HT-29 (cell line): ENCODE data around the gene CISTR. TPM values are rescaled to one million over a fixed set of nuclear protein-coding genes. Genes with fewer than 3 reads are reported as not detected.

Source experiments
- DNase-seq: peaks from one replicate; pipeline ENCODE4 v3.0.0-alpha.2; 2015; ENCODE audit warnings: low spot score
- total RNA-seq: library from RNA; depleted of rRNA; stranded (reverse); fragments of >200 nt; shearing (Covaris generic); gene quantifications from 2 replicates; pipeline ENCODE4 v1.2.3, GENCODE V29; 2014

CISTR gene
- total RNA-seq, 1 experiment from 2014 or later, result not detected

DNA sequence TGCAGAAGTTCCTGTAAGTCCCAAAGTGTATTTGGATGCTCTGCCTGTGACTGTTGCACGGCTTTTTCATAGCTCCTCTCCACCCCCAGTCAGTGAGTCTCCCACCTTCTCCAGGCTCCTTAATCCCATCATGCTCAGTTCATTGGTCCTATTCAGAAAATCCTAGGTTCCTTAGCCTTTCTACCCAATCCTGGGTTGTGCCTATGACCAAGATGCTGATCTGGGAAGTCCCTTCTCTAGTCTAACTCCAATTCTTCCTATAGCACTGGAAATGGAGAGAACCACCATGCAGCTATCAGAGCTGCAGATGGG, 7.7 kb downstream of the CISTR start:
- DNase-seq, result no peak

DNA sequence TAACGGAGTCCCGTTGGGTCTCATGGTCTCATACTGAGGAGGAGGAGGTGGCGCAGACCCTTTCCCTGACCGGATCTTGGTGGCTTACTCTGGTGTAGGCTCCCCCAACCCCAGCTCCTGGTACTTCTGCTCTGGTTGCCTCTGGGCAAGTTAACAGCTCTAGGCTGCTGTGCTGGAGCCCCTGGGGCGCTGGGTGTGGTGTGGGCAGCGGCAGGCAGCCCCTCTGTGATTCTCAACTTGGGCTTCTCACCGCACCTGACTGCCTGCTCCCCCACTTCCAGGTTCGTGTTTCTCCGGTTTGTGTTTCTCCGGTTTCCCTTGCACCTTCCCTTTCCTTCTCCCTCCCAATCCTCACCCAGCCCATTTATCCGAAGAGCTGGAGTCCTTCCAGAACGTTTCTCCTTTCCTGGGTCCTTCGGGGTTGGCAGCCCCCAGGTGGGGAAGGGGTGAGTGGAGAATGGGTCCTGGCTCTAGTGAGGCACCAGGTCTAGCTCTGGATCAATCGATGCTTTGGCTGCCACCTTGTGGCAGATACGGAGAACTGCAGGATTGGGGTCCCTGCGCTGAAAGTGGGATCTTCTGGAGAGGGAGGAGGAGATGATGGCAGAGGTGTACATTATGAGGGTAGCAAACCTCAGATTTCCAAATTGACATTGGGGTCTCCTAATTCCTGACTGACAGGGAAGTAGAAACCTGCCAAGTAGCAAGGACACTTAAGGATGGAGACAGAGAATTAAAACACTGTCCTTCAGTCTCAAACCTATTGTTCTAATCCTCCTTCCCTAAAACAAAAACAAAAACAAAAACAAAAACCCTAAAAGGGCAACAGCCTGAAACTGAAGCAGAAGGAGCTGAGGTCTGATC, 8.3 kb downstream of the CISTR start:
- DNase-seq, result peak; percentile 76

DNA sequence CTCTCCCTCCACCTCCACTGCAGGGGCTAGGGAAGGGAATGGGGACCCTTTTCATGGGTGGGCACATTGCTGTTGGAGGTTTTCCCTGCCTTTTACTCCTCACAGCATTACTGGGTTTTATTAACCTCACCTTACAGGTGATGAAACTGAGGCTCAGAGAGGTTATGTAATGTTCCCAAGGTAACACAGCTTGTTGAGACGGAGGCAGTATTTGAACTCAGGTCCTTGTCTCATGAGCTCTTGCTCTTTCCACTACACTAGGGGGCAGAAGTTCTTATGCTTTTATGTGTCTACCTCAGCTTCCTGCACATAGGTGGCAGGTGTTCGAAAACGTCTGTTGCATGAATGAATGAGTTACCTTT, 11.7 kb downstream of the CISTR start:
- DNase-seq, result no peak

DNA sequence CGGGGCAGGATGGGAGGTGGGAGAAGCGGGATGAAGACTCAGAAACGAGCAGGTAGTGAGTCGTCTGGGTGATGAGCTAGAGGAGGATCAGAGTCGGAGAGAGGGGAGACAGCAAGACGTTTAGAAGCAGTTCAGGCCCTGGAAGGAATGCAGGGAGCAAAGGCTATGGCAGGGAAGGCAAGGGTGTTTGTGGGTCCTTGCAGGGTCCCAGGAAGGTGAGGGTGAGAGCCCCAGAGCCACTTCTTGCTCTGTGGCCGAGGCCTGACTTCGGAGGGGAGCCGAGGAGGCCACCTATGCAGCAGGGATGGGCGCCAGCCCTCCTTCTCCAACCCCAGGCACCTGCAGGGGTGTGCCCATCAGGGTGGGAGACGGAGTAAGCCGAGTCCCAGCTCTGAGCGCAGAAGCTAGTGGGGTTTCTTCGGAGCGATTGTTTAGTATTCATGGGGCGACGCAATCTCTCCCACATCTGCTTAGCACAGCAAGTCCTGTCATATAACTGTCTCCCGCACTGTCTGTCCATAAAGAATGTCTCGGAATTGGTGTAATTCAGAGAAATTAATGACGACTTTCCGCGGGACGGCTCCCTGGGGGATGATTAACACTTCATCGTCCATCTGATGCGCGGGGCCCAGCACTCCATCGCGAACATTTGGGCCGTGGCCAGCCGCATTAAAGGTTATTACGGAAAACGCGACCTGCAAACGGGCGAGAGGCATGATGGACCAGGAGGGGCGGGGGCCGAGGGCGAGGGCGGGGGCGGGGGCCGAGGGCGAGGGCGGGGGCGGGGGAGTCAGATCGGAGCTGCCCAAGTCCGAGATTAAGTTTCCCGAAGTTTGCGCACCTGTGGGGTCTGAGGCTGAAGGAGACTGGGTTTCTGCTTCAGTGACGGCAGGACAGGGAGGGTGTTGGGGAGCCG, 12.3 kb downstream of the CISTR start:
- DNase-seq, result no peak

DNA sequence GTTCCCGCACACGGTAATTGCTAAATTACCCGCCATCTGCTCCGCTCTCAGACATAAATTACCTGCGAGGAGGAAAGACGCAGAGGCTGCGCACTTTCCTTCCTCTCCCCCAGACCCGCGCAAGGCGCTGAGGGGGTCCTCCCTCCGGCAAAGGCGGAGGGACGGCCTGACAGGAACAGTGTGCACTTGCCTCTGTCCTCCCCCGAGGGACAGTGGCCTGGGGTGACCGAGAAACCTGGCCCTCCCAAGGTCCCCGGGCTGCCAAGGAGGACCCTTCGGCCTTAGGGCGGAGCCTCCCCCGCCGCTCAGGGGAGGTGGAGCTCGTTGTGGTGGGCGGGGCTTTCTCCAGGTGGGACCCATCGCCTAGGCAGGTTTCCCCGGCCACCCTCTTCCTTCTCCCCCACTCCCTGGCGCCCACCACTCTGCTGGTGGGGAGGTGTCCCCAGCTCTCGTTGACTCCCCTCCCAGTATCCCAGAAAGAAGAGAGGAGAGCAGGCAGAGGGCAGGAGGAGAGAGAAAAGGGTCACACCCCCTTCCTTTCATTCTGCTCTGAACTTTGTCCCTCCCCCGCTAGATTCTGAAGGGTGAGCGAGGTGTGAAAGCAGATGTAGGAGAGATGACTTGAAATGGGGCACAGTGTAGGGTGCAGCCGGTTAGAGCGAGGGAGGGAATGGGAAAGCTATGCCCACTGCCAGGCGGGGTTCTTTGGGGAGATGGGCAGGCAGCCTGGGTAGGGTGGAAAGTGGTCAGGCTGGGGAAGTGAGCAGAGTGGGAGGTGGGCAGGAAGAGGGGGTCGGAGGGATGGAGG, 13.2 kb downstream of the CISTR start:
- DNase-seq, result no peak

DNA sequence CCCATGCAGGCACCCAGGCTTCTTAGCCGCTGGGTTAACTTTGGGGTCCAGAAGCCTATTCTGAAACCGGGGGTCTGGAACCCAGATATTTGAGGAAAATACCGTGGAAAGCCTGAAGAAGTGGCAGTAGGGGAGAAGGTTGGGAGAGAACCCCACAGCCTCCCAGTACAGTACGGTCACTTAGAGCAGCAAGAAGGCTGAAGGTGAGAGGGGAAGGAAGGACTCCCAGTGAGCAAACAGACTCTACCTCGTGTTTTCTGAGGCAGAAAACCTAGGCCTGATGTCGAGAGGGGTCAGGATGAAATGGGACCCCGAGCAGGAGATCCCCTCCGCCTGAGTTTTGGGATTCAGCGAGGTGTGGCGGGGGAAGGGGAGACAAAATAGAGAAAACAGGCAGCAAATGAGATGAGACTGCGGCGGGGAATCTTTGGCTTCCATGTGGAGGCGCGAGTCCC, 13.8 kb downstream of the CISTR start:
- no peak for DNase-seq

DNA sequence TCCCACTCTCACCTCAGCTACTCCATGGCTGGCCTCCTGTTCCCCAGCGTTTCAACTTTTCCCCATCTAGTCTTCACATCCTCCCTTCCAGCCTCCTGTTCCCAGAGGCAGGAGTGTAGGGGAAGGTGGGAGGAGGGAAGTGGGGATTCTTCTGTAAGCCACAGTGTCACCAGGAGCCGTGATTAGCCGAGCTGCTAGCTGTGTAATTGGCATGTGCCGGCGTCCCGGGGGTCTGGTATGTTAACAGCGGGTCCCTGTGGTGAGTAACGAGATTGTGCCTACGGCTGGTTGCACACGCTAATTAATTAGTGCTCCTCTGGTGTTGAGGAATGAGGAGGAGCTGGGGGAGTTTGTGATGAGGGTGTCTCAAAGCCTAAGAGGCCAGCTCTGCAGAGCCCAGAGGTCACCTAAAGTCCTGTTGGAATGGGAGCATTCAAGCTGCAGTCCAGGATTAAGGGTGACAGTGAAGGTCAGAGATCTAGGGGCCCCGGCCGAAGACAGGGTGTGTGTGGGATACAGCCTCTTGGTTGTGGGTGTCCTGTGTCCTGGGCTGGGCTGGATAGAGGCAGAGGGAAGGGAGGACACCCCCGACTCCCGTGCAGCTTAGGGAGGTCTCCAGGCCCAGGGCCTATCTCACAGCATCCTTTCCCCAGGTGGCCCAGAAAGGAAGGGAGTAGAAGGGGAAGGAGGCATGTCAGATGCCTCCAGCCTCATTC, 14.5 kb downstream of the CISTR start:
- no peak for DNase-seq

DNA sequence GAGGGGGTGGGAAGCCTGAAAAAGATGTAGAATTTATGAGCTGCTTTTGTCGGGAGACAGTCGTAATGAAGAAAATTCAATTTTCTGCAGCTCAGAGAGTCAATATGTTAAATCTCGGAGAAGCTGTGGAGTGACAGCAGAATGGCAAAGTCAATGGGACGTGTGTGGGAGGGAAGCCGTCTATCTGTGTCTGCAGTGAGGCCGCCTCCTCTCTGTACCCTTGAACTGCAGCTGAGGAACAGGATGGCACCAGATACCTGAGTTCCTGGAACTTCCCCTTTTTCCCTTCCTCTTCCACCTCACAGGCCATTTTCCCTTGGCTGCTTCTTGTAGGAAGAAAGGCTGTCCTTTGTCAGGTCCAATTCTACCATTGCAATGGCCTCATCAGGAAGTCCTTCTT, 15.2 kb downstream of the CISTR start:
- no peak for DNase-seq

DNA sequence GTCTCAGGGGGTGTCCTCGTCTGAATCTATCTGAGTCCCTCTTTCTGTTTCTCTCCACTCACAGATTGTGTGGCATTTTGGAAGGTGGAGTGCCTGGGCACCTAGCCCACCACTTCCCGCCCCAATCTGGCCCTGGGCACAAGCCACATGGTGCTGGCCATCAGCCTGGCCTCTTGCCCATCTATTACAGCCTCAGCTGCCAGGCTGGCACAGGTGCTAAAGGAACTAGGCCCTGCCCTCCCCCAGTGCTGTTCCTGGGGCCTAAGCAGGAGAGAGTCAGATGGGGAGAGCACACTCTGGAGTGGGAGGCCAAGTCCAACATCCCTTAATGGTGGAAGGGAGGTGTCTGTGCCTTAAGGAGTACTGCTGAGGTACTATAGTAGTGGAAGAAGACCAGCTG, 16.2 kb downstream of the CISTR start:
- DNase-seq, result no peak

DNA sequence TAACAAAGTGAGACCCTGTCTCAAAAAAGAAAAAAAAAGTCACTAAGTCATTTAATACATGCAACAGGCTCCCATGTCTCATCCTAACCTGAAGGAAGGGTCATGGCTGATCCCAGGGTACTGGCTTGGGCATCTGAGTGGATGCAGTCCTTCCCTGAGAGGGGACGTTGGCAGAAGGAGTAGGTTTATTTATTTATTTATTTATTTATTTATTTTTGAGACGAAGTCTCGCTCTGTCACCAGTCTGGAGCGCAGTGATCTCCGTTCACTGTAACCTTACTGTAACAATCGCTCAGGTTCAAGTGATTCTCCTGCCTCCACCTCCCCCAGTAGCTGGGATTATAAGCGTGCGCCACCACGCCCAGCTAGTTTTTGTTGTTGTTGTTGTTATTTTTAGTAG, 17.4 kb downstream of the CISTR start:
- no peak for DNase-seq

DNA sequence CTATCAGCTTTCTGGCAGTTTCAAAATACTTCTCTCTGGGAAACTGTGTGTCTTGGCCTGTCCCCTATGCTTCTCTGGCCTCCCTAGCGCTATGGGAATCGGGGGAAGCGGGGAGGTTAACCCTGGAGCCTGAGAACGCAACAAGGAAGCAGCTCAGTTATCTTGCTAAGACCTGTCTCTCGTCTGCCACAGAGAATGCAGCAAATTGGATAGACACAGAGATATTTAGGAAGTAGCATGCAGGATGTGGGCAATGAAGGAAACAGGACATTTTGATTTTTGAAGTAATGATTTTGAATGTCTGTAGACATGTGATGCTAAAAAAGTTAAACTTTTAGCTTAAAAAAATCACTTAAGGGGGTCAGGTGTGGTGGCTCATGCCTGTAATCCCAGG, 18.0 kb downstream of the CISTR start:
- no peak for DNase-seq

DNA sequence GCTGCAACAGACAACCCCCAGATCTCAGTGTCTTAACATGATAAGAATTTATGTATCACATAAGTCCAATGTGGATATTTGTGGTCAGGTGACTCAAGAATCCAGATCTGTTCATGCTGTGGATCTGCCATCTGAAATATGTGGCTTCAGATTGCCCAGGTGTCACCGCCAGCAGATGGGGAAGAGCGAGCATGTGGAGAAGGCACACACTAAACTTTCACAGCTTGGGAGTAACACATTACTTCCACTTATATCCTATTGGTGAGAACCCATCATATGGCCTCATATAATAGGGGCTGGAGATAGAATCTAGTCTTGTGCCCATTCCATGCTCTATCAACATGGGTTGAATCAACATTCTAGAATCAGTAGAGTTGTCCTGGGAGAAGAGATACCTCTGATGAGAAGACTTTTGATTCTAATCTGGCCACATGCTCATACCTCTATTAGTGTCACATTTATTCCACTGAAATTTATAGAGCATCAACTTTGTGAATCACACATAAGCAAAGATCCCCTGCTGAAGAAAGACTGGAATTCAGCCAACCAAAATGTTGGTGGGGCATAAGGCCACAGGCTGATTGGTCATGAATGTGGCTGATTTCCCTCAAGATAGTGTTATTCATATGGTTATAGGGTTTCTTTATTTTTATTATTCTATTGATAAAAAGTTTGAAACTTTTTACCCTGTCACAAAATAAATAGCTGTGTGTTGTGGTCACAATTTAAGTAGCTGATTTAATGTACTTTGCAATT, 18.6 kb downstream of the CISTR start:
- no peak for DNase-seq

DNA sequence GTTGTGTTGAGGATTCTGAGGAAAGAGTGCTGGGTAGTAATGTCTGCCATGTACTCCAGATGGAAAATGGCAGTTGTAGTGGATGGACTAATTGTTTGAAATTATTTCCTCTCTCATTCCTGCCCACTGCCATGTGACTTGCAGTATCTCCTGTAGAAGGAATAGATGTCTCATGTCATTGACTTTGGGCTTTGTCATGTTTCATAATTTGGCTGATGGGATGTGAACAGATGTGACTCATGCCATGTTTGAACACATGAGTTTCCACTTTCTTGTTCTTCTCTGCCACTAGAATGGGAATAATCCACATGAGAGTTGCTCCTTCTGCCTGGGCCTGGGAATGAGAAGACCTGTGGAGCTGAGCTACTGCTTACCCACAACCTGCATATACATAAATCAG, 22.1 kb downstream of the CISTR start:
- no peak for DNase-seq

DNA sequence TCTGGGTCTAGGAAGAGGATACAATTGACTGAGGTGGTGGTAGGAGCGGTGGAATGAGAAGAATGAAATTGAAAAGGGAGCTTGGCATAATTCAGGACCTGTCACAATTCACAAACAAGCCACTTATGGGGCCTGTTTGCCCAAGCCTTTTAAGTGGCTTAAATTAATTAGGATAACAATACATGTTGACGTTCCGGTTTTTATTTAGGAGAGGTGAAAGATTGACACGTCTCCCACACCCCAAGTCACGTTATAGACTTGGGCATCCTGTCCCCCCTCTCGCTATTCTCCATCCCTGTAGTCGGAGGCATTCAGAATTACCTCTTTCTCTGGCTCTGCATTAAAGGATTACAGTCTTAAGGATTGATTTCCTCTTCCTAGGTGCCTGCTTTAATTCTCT, 23.6 kb downstream of the CISTR start:
- no peak for DNase-seq

DNA sequence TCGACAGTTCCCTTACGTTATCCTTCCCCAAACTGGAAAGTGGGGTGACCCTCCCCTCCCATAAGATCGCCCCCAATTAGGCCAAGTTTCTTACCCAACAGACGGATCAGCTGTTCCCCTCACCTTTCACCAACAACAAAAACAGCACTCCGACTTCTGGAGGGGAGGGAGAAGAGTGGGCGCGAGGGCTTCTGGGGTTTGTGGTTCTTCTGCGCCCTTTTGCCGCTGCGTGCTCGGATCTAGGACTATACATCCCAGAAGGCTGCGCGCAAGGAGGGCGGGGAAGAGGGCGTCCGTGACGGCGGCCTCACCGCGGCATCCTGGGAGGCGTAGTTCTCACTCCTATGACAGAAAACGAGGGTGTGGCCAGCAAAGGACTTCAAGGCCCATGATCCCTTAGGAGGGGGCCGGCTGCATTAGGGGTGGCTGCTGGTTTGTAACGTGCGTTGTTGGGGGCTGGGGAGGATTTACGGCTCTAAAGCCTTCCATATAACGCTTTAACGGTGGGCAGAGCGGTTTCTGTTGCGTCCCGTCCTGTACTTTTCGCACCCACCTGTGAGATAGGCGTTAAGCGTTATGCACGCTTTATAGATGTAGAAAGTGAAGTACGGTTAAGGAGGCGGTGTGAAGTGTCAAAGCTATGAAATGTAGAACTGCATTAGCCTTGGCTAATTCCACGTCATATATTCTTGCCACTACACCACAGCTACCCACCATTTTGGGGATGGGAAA, 24.3 kb downstream of the CISTR start, which contains the start of gene CALCOCO1:
TSS of gene CALCOCO1 (minus strand) at position 143 of the 732 bp plus-strand sequence. CDS start 2,210 bp downstream, outside the sequence.
- DNase-seq, result peak; percentile 97

DNA sequence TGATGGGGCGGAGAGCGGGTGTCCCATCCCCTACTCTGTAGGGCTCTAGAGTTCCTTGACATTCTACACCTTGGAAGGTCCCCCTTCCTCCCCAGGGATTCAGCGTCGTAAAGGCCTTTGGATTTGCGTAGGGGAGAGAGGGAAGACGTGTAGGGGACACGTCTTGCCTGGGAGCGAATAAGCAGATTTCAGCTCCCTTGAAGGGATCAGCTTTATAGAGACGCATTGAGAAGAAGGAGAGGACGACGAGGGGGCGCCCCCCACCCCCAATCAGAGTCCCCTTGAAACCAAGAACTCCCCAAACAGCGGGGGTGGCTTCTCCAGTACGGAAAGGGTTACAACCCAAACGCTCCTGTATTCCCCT, 24.9 kb downstream of the CISTR start:
- DNase-seq, result peak; percentile 19

DNA sequence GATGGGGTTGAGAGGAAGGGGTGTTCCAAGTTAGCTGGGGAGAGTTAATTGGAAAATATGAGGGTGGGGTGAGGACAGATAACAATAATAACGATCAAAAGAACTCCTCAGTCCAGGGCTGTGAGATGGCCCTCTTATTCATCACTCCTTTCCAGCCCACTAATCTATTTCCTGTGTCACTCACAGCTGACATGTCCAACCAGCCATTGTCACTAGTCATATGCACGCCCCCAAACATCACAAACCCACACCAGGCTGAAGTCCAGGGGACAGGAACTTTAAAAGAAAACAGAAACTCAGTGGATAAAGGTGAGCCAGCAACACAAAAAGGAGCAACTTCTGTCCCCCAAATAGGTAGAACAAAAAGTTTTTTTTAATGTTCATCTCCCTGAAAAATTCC, 25.4 kb downstream of the CISTR start:
- DNase-seq, result peak; percentile 33

DNA sequence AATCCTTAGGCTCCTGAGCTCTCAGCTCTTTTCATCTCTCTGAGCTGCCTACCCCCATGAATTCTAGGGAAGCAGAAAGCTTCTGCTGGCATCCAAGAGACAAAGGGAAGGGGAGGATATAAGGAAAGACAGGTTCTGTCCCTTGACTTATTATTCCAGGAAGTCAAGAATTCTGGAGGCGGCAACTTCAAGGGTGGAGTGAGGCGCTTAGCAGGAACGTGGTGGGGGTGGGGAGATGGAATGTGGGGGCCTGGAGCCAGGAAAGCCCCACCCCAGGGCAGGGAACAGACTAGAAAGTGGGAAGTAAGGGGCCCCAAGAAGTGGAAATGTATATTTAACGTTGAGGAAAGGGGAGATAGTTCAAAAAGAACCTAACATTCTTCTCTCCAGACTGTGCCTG, 26.0 kb downstream of the CISTR start:
- peak; percentile 66 for DNase-seq

DNA sequence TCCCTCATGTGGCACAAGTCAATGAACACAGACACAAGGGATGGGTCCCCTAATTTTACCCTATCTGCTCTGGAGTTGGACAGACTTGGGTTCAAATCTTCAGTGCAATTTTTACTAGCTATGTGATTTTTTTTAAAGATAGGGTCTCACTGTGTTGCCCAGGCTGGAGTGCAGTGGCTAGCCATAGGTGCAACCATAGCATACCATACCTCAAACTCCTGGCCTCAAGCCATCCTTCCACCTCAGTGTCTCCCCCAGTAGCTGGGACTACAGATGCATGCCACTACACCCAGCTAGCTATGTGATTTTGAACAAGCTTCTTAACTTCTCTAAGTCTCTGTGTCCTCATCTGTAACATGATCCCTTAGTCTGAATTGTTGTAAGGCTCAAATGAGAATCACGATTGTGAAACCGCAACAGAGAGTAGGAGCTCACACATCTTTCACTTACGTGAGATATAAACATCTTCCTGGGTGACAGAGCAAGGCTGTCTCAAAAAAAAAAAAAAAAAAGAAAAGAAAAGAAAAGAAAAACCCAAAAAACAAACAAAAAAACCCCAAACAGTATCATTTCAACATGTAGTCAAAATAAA, 29.2 kb downstream of the CISTR start:
- no peak for DNase-seq
